Activated CD8-positive, alpha-beta memory T cell treated with anti-CD3 and anti-CD28 coated beads, Interleukin-2, amount 50 U/mL, for 1 hour (primary cell): Measurements from ENCODE around the gene SLITRK1.

Experiments used
- DNase-seq: peaks from one replicate; pipeline ENCODE4 v3.0.0-alpha.2; 2020; ENCODE audit errors: extremely low read depth

Gene SLITRK1

GRCh38 chr13:83865161-83866137, 16.8 kb downstream of the SLITRK1 start:
- DNase-seq, result no peak

GRCh38 chr13:83853771-83854170, 28.5 kb downstream of the SLITRK1 start:
- DNase-seq, result no peak

- no peak for DNase-seq
Measured at GRCh38 chr13:83845106-83845505, 37.2 kb downstream of the SLITRK1 start.

DNA sequence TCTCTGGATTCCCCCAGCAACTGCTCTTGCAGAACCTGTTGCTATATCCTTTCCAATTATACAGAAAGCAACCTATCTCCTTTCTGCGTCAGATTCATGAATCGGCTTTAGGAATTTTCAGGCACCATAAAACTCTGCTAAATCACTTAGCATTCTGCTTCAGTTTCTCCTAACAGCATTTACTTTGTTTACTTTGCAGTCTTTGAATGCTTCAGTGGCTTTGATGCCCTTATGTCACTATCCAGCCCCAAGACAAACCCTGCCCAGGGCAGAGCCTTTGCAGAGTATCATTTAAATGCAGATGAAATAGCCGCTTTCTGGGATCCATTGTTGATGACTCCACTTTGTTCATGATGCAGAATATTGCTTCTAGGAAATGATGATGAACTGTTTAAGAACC, 43.1 kb downstream of the SLITRK1 start:
- DNase-seq, result no peak

DNA sequence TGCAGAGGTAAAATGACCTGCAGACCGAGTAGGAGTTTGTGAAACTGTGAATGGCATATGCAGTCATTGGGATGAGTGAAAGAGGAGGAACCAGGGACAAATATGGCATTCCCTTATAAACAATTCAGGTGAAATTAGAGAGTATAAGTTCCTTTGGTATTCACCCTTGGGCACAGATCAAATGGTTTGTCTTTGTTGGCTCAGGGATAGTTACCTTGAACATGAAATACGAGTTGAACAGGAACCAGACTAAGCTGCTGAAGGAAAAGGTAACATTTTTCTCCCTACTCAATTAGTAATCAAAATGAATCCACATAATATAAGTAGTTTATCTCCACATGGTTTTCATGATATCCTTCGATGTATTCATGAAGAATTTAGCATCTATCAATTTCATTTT, 50.5 kb downstream of the SLITRK1 start:
- no peak for DNase-seq

DNA sequence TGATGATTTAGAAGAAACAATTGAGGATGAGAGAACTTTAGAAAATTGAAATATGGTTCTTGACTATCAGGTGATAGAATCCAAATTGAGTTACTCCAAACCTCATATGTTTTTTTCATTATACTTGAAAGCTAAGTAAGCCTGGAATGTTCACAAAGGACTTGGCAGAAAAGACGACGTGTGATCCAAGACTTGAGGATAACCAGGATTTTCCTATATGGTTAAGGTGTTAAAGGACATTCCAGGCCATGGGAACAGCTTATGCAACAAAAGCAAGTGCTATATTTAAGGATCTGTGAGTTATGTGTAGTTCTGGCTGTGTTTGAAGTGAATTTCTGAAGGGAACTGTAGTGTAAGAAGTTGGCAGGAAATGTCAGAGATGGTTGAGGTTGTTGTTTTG, 52.5 kb downstream of the SLITRK1 start:
- no peak for DNase-seq

- no peak for DNase-seq
Measured at GRCh38 chr13:83827338-83827737, 54.9 kb downstream of the SLITRK1 start.
